Transverse colon (tissue), 4 donors: ENCODE data around the gene PRR3. TPM values are rescaled to one million over a fixed set of nuclear protein-coding genes. Genes with fewer than 3 reads are reported as not detected.

Experiments used
- DNase-seq: peaks from one replicate; pipeline ENCODE4 v3.0.0-alpha.2; 2019
- H3K27ac ChIP-seq, 4 donors: fragments of 200-600 bp; sonication (generic); 2 replicates each; pipeline ENCODE4 v1.5.1; 2016 to 2018; ENCODE audit warnings: inconsistent platforms in 4 of 4
- H3K27me3 ChIP-seq: fragments of 200-600 bp; sonication (generic); 2 replicates; pipeline ENCODE4 v1.5.1; 2017; ENCODE audit warnings: inconsistent platforms
- H3K36me3 ChIP-seq, 4 donors: fragments of 200-600 bp; sonication (generic); 2 replicates each; pipeline ENCODE4 v1.5.1; 2017 to 2019; ENCODE audit warnings: inconsistent platforms in 4 of 4
- H3K4me1 ChIP-seq, 4 donors: fragments of 200-600 bp; sonication (generic); 2 replicates each; pipeline ENCODE4 v1.5.1; 2017 to 2020; ENCODE audit warnings: inconsistent platforms in 4 of 4
- H3K4me3 ChIP-seq, 4 donors: fragments of 200-600 bp; sonication (generic); 1 replicate in 1 of 4; 2 replicates in 3 of 4; pipeline versions ENCODE4 v1.5.1 to v1.6.1; 2017 to 2019; ENCODE audit warnings: inconsistent platforms in 4 of 4
- H3K9me3 ChIP-seq, 2 donors: fragments of 200-600 bp; sonication (generic); 2 replicates each; pipeline ENCODE4 v1.5.1; 2017 to 2019; ENCODE audit warnings: inconsistent platforms in 2 of 2
- EP300 ChIP-seq: sonication (generic); formaldehyde crosslinking; IDR thresholded peaks from one replicate; pipeline ENCODE4 v1.6.1; 2017; ENCODE audit warnings: antibody characterized with exemption, low read depth
- POLR2A ChIP-seq: fragments of 450-650 bp; IDR thresholded peaks from one replicate; pipeline ENCODE4 v1.6.1; 2016; ENCODE audit warnings: antibody characterized with exemption, mild to moderate bottlenecking, moderate library complexity
- POLR2AphosphoS5 ChIP-seq, 3 donors: sonication (generic); formaldehyde crosslinking; IDR thresholded peaks; one replicate each; pipeline ENCODE4 v1.6.1; 2016; ENCODE audit warnings: antibody characterized with exemption in 3 of 3
- WGBS, 2 donors: methylation state at CpG; one replicate each; pipeline ENCODE4 v1.1.5; 2018; ENCODE audit warnings: low coverage in 1 of 2; 5-methylcytosine and 5-hydroxymethylcytosine counted together
- in situ Hi-C, 4 donors: fragments of 200-750 bp; cut with MboI; loops; one replicate each; pipeline versions ENCODE4 v1.15.0 to v1.15.1; 2017; ENCODE audit warnings: low sequenced_read_pairs in 3 of 4, low pct_ligation_motif_present in 1 of 4, low pct_unique_long_range_greater_than_20kb in 1 of 4
- intact Hi-C: fragments of 100-400 bp; cut with DNase I; formaldehyde crosslinking; loops from one replicate; pipeline ENCODE4 v1.15.1; 2023; ENCODE audit warnings: low total_unique reads
- total RNA-seq, 4 donors: library from RNA; depleted of rRNA; stranded (reverse); fragments of >200 nt; gene quantifications; one replicate each; pipeline ENCODE4 v1.1.0, GENCODE V29; 2016
- TF ChIP-seq, protein P1 (sequence below), 5 experiments: fragments of 200-600 bp in 3 of 5; fragments of 450-650 bp in 2 of 5; sonication (generic) in 3 of 5; IDR thresholded peaks; 1 replicate in 2 of 5; 2 replicates in 3 of 5; pipeline ENCODE4 v1.5.1; 2016 to 2017; ENCODE audit warnings: antibody characterized with exemption in 5 of 5, inconsistent platforms in 3 of 5, mild to moderate bottlenecking in 2 of 5, moderate library complexity in 1 of 5

The PRR3 gene
- total RNA-seq, 4 donors from 2014 or later: 2.2 to 10.1 (median 5.0) TPM

DNA sequence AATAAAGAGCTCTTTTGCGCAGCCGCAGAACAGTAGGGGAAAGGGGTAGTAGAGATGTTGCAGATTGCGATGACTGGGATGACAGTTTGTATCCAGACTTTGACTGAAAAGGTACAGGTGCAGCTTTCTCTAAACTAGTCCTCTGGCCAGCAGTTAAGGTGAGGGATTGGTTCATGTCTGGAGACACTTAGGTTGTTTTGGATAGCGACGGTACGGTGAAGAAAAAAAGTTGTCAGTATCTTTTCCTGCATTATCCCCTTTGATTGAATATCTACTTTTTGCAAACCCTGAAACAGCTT, 537 bp downstream of the PRR3 start:
- peaks cover 0 to 14% (median 2%) of the 10 kb centered on the region in 4 donors for H3K36me3 ChIP-seq
- H3K27ac ChIP-seq: peak overlapping the region; percentile 96 to 99 (median 98)
- no peaks in the 10 kb centered on the region for H3K27me3 ChIP-seq
- H3K9me3 ChIP-seq: no peaks in the 10 kb centered on the region
- H3K4me3 ChIP-seq: peak overlapping the region; percentile 74 to 91 (median 84)
- DNase-seq: no peak
- H3K4me1 ChIP-seq: peaks cover 9 to 22% (median 18%) of the 10 kb centered on the region in 4 donors
- TF ChIP-seq POLR2AphosphoS5 (IDR thresholded peaks at IDR 0.05) (no peak), POLR2A (no peak), EP300 (no peak)
- TF ChIP-seq, protein P1, sequence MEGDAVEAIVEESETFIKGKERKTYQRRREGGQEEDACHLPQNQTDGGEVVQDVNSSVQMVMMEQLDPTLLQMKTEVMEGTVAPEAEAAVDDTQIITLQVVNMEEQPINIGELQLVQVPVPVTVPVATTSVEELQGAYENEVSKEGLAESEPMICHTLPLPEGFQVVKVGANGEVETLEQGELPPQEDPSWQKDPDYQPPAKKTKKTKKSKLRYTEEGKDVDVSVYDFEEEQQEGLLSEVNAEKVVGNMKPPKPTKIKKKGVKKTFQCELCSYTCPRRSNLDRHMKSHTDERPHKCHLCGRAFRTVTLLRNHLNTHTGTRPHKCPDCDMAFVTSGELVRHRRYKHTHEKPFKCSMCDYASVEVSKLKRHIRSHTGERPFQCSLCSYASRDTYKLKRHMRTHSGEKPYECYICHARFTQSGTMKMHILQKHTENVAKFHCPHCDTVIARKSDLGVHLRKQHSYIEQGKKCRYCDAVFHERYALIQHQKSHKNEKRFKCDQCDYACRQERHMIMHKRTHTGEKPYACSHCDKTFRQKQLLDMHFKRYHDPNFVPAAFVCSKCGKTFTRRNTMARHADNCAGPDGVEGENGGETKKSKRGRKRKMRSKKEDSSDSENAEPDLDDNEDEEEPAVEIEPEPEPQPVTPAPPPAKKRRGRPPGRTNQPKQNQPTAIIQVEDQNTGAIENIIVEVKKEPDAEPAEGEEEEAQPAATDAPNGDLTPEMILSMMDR (IDR thresholded peaks at IDR 0.05): no peak
- in situ Hi-C loops: no loop called here
- 0 to 2% methylated on average over 2 to 6 of the region's 6 CpGs for WGBS, 2 donors
- intact Hi-C loops: no loop called here

DNA sequence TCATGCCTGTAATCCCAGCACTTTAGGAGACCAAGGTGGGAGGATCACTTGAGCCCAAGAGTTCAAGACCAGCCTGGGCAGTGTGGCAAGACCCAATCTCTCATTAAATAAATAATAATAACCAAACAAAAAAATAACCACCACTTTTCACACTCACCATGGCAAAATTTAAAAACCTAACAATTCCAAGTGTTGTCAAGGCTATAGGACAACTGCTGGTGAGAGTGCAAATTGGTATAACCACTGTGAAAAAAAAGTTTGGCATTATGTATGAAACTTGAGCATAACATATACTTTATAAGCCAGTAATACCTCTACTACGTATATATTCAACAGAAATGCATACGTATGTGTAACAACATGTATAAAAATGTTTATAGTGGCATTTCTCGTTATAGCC, 3.8 kb downstream of the PRR3 start:
- intact Hi-C loops: no loop called here
- no peak overlapping the region for H3K27ac ChIP-seq
- WGBS, 2 donors: 92 to 94% methylated on average over 3 of the region's 3 CpGs
- peaks cover 9 to 18% (median 9%) of the 10 kb centered on the region in 4 donors for H3K4me1 ChIP-seq
- no peaks in the 10 kb centered on the region for H3K27me3 ChIP-seq
- H3K36me3 ChIP-seq: peaks cover 0 to 12% (median 4%) of the 10 kb centered on the region in 4 donors
- TF ChIP-seq POLR2AphosphoS5 (IDR thresholded peaks at IDR 0.05): no peak
- no peak overlapping the region for H3K4me3 ChIP-seq
- no peaks in the 10 kb centered on the region for H3K9me3 ChIP-seq
- no peak for DNase-seq
- in situ Hi-C loops: no loop called here

DNA sequence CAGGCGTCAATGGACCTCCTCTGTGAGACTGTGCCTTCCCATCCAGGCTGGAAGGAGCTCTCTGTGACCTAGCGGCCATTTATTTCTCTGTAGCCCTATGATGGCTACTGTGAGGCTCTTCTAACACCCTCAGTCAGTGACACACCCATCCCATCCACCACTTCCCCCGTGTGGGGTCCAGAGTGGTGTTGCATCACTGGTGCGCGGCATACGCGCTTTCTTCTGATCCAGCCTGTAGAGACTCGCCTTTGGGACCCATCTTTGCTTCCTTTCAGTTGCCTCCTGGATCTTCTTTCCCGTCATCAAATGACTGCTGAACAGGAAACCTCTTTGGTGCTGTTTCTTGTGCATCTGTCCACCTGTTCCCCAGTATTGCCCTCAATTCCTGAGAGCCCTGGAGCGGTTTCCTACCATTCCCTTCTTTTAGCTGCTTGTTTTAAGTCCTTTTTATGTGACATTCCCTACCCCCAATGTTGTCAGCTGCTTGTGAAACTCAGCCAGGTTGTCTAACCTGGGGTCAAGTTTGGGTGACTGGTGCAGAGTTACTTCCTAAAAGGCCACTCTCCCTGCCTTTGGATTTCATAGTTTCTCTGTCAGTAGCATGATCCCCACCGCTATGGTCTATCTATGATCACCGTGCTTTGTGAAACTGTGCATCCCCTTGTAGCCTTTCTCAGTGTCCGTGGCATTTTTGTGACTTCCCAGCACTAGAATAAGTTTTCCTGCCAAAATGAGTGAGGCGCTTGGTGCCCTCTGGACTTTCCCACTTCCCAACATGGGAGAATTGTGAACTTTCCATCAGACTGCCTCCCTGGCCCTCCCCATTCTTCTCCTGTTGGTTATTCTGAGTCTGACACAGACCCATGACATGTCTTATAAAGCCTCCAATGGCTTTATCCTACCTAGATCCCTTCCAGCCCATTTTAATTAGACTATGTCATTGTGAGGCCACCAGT, 5.7 kb downstream of the PRR3 start:
- TF ChIP-seq POLR2AphosphoS5 (IDR thresholded peaks at IDR 0.05) (no peak), POLR2A (no peak), EP300 (no peak)
- TF ChIP-seq, protein P1 (IDR thresholded peaks at IDR 0.05): no peak
- Histone ChIP-seq H3K9me3 (no peaks in the 10 kb centered on the region), H3K36me3 (peaks cover 0 to 12% (median 4%) of the 10 kb centered on the region in 4 donors), H3K4me1 (peaks cover 6 to 16% (median 7%) of the 10 kb centered on the region in 4 donors), H3K27me3 (no peaks in the 10 kb centered on the region), H3K4me3 (no peak overlapping the region), H3K27ac (no peak overlapping the region)
- intact Hi-C loops (no loop called here), in situ Hi-C loops (no loop called here)
- no peak for DNase-seq
- 92 to 100% methylated on average over 5 to 14 of the region's 14 CpGs for WGBS, 2 donors

DNA sequence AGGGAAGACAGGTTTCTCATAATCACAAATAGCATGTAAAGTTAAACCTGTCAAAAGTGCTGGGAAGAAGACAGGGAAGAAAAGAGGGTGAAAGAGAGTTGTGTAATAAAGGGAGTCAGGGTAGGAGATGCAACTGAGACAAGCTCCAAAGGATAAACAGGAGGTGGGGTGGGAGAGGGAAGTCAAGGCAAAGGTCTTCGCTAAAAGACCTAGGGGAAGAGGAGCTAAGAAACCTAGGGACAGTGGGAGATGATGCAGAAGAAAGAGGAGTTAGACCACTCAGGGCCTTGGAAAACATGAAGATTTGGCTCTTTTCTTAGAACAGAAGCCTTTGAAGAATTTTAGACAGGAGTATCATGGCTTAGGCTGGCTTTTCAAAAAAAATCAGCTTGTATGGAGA, 7.0 kb downstream of the PRR3 start:
- WGBS, 2 donors: 96 to 100% methylated on average over 1 of the region's 1 CpG
- peaks cover 0 to 7% (median 0%) of the 10 kb centered on the region in 4 donors for H3K4me1 ChIP-seq
- intact Hi-C loops (no loop called here), in situ Hi-C loops (no loop called here)
- no peaks in the 10 kb centered on the region for H3K27me3 ChIP-seq
- no peaks in the 10 kb centered on the region for H3K9me3 ChIP-seq
- H3K4me3 ChIP-seq: no peak overlapping the region
- no peak for DNase-seq
- peaks cover 0 to 12% (median 4%) of the 10 kb centered on the region in 4 donors for H3K36me3 ChIP-seq
- H3K27ac ChIP-seq: no peak overlapping the region
- TF ChIP-seq, protein P1 (IDR thresholded peaks at IDR 0.05): no peak
- TF ChIP-seq EP300 (no peak), POLR2A (no peak), POLR2AphosphoS5 (IDR thresholded peaks at IDR 0.05) (no peak)
